ENCODE measurements around the gene COL1A2. TPM values are rescaled to one million over a fixed set of nuclear protein-coding genes. Genes with fewer than 3 reads are reported as not detected.

COL1A2 gene
- total and polyA plus RNA-seq, 2 of the 13 experiments (the other 11 are each of a cell fraction or from before 2014, with no cell fraction given), result not detected

GRCh38 chr7:94477878-94478277 is 83.2 kb downstream of the COL1A2 start (continued):
- TF ChIP-seq MED8 (CRISPR knock-in tag; IDR thresholded peaks at IDR 0.05; ENCODE audit: insufficient replicate concordance) (no peak), ZNF496 (CRISPR knock-in tag; IDR thresholded peaks at IDR 0.05; ENCODE audit: insufficient replicate concordance) (no peak), SOX6 (IDR thresholded peaks at IDR 0.05) (no peak), SOX6 (CRISPR knock-in tag; IDR thresholded peaks at IDR 0.05) (no peak), ZNF44 (CRISPR knock-in tag; IDR thresholded peaks at IDR 0.05) (no peak), SOX13 (IDR thresholded peaks at IDR 0.05) (no peak), SOX13 (CRISPR knock-in tag; conservative IDR thresholded peaks at IDR 0.05 in 1 of 2, IDR thresholded peaks at IDR 0.05 in 1 of 2) (peak in 1 of 2 experiments; percentile 59; a peak in 1 of 4 replicates), ZNF354B (CRISPR knock-in tag; IDR thresholded peaks at IDR 0.05) (no peak), XRCC5 (optimal IDR thresholded peaks at IDR 0.05; ENCODE audit: low read length) (no peak), ZFYVE20 (CRISPR knock-in tag; IDR thresholded peaks at IDR 0.05; ENCODE audit: borderline replicate concordance, low read depth) (no peak), REL (CRISPR knock-in tag; conservative IDR thresholded peaks at IDR 0.05) (no peak), ZNF788 (CRISPR knock-in tag; IDR thresholded peaks at IDR 0.05; ENCODE audit: borderline replicate concordance) (no peak), ZNF12 (CRISPR knock-in tag; IDR thresholded peaks at IDR 0.05) (no peak), GFI1 (CRISPR knock-in tag; IDR thresholded peaks at IDR 0.05; ENCODE audit: borderline replicate concordance) (no peak), TFDP1 (CRISPR knock-in tag; IDR thresholded peaks at IDR 0.05; ENCODE audit: borderline replicate concordance) (no peak), ZNF367 (CRISPR knock-in tag; IDR thresholded peaks at IDR 0.05; ENCODE audit: borderline replicate concordance) (no peak), MEF2D (CRISPR knock-in tag; IDR thresholded peaks at IDR 0.05) (no peak), ZNF841 (CRISPR knock-in tag; IDR thresholded peaks at IDR 0.05; ENCODE audit: borderline replicate concordance) (no peak), NFE2L2 (IDR thresholded peaks at IDR 0.05; ENCODE audit: low read length) (no peak), EP300 (IDR thresholded peaks at IDR 0.05; ENCODE audit: low read depth in 2 of 2, low read length in 2 of 2) (peak in 1 of 2 experiments; percentile 49; a peak in 1 of 4 replicates), EP300 (CRISPR knock-in tag; IDR thresholded peaks at IDR 0.05; ENCODE audit: borderline replicate concordance) (no peak), ZNF230 (CRISPR knock-in tag; IDR thresholded peaks at IDR 0.05) (no peak), ZNF607 (CRISPR knock-in tag; IDR thresholded peaks at IDR 0.05; ENCODE audit: borderline replicate concordance) (no peak), PAXIP1 (CRISPR knock-in tag; conservative IDR thresholded peaks at IDR 0.05) (0 out of 2 replicates have a peak, but pooled peaks have one; percentile 22), ZNF644 (CRISPR knock-in tag; IDR thresholded peaks at IDR 0.05; ENCODE audit: low read depth) (no peak), ZFP36L2 (CRISPR knock-in tag; IDR thresholded peaks at IDR 0.05) (no peak), BCL6 (CRISPR knock-in tag; IDR thresholded peaks at IDR 0.05) (peak; percentile 27; the same call in 1 of the 2 replicates), KLF12 (CRISPR knock-in tag; IDR thresholded peaks at IDR 0.05; ENCODE audit: borderline replicate concordance) (no peak), NCOA2 (CRISPR knock-in tag; IDR thresholded peaks at IDR 0.05) (peak; percentile 75; the same call in 1 of the 2 replicates), NFYC (CRISPR knock-in tag; IDR thresholded peaks at IDR 0.05) (no peak)
